ENCODE measurements around the gene STPG1. TPM values are rescaled to one million over a fixed set of nuclear protein-coding genes. Genes with fewer than 3 reads are reported as not detected.

STPG1 gene
- total RNA-seq, 4 donors from 2014 or later = 2.2 to 7.6 (median 6.1) TPM

- Histone ChIP-seq H3K9me3 (no peaks in the 10 kb centered on the region), H3K4me1 (peaks cover 0 to 31% (median 10%) of the 10 kb centered on the region in 3 donors), H3K27ac (no peak overlapping the region), H3K27me3 (no peaks in the 10 kb centered on the region), H3K4me3 (no peak overlapping the region), H3K36me3 (no peaks in the 10 kb centered on the region)
- no peak for ATAC-seq
- WGBS, 2 donors (ENCODE audit: low coverage in 1 of 2) = 78 to 100% methylated on average over 1 of the region's 1 CpG
- TF ChIP-seq EP300 (IDR thresholded peaks at IDR 0.05) = no peak
- no peak for TF ChIP-seq POLR2AphosphoS5 (IDR thresholded peaks at IDR 0.05)
- TF ChIP-seq CTCF (IDR thresholded peaks at IDR 0.05) = no peak
- TF ChIP-seq POLR2A (IDR thresholded peaks at IDR 0.05) = no peak
These were observed 1.2 kb downstream of the STPG1 start for GRCh38 chr1:24412408-24412807.

GRCh38 chr1:24411963-24412362 is 1.6 kb downstream of the STPG1 start:
- no peak for ATAC-seq
- no peaks in the 10 kb centered on the region for H3K9me3 ChIP-seq
- no peaks in the 10 kb centered on the region for H3K27me3 ChIP-seq
- peaks cover 0 to 26% (median 7%) of the 10 kb centered on the region in 3 donors for H3K4me1 ChIP-seq
- no peak overlapping the region for H3K27ac ChIP-seq
- H3K4me3 ChIP-seq = no peak overlapping the region
- WGBS, 2 donors (ENCODE audit: low coverage in 1 of 2) = 79% methylated on average over 6 of the region's 6 CpGs
- no peaks in the 10 kb centered on the region for H3K36me3 ChIP-seq
- no peak for TF ChIP-seq POLR2AphosphoS5 (IDR thresholded peaks at IDR 0.05)
- no peak for TF ChIP-seq EP300 (IDR thresholded peaks at IDR 0.05)
- no peak for TF ChIP-seq CTCF (IDR thresholded peaks at IDR 0.05)
- TF ChIP-seq POLR2A (IDR thresholded peaks at IDR 0.05) = no peak

GRCh38 chr1:24410750-24411149 is 2.8 kb downstream of the STPG1 start:
- Histone ChIP-seq H3K4me1 (peaks cover 0 to 18% (median 0%) of the 10 kb centered on the region in 3 donors), H3K9me3 (no peaks in the 10 kb centered on the region), H3K27me3 (no peaks in the 10 kb centered on the region), H3K27ac (no peak overlapping the region), H3K4me3 (no peak overlapping the region), H3K36me3 (no peaks in the 10 kb centered on the region)
- 90 to 93% methylated on average over 4 to 5 of the region's 7 CpGs for WGBS, 2 donors (ENCODE audit: low coverage in 1 of 2)
- ATAC-seq = no peak
- TF ChIP-seq POLR2AphosphoS5 (IDR thresholded peaks at IDR 0.05) = no peak
- no peak for TF ChIP-seq POLR2A (IDR thresholded peaks at IDR 0.05)
- TF ChIP-seq CTCF (IDR thresholded peaks at IDR 0.05) = no peak
- no peak for TF ChIP-seq EP300 (IDR thresholded peaks at IDR 0.05)

- no peak for ATAC-seq
- no peak for TF ChIP-seq EP300 (IDR thresholded peaks at IDR 0.05)
- H3K36me3 ChIP-seq = no peaks in the 10 kb centered on the region
- no peaks in the 10 kb centered on the region for H3K9me3 ChIP-seq
- peaks cover 0 to 10% (median 0%) of the 10 kb centered on the region in 3 donors for H3K4me1 ChIP-seq
- 61 to 70% methylated on average over 3 of the region's 3 CpGs for WGBS, 2 donors (ENCODE audit: low coverage in 1 of 2)
- no peaks in the 10 kb centered on the region for H3K27me3 ChIP-seq
- no peak overlapping the region for H3K4me3 ChIP-seq
- no peak overlapping the region for H3K27ac ChIP-seq
These were observed 4.0 kb downstream of the STPG1 start for GRCh38 chr1:24409535-24409934.

- Histone ChIP-seq H3K4me1 (no peaks in the 10 kb centered on the region), H3K27me3 (no peaks in the 10 kb centered on the region), H3K36me3 (no peaks in the 10 kb centered on the region), H3K4me3 (no peak overlapping the region), H3K27ac (no peak overlapping the region), H3K9me3 (no peaks in the 10 kb centered on the region)
- TF ChIP-seq CTCF (IDR thresholded peaks at IDR 0.05) (no peak), POLR2AphosphoS5 (IDR thresholded peaks at IDR 0.05) (no peak), EP300 (IDR thresholded peaks at IDR 0.05) (no peak), POLR2A (IDR thresholded peaks at IDR 0.05) (no peak)
- no peak for ATAC-seq
- WGBS, 2 donors (ENCODE audit: low coverage in 1 of 2) = 88 to 96% methylated on average over 1 of the region's 1 CpG
These were observed 6.8 kb downstream of the STPG1 start for GRCh38 chr1:24406788-24407187.
